ELF-1 (cell line): ENCODE data around the gene PSMG2.
A peak's percentile ranks its signal among the peaks of the same experiment; 100 is the strongest.

ENCODE experiments used
- DNase-seq: peaks from one replicate; pipeline ENCODE4 v3.0.0-alpha.2; 2016; ENCODE audit warnings: low read depth, low spot score

The PSMG2 gene

DNA sequence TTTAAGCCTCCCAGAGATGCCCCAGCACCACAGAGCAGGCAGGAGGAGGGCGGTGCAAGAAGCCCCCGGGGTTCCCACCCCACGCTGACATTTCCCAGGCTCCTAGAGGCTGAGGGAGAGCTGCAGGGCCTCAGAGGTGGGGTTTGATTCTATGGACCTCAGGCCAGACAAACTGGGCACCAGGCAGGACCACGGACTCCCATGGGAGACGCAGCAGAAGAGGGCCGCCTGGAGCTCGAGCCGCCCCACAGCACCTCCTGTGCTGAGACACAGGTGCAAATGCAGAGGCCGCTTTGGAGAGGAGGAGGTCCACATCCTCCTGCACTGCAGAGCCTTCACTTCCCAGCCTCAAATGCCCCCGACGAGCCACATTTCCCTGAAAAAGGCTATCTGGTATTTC is 62.7 kb downstream of the PSMG2 start:
- DNase-seq = no peak

DNA sequence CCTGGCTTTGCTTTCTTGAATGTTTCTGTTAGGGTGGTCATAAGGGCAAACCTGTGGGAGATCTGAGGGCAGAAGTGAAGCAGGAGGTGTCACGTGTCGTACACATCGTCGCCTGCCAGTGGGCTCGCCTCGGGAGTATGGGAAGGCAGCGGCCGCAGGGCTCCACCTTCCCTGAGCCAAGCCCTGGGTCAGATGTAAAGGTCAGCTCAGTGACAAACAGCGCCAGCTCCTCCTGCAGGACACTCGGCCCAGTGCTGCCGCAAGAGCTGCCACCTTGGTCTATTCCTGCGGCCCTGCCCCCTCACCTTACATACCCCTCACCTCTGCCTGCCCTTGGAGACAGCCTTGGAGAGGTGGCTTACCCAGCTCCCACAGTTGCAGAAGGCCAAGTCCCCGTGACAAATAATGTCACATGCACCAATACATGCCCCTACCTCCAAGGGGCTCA is 64.2 kb downstream of the PSMG2 start:
- DNase-seq = peak; percentile 87

DNA sequence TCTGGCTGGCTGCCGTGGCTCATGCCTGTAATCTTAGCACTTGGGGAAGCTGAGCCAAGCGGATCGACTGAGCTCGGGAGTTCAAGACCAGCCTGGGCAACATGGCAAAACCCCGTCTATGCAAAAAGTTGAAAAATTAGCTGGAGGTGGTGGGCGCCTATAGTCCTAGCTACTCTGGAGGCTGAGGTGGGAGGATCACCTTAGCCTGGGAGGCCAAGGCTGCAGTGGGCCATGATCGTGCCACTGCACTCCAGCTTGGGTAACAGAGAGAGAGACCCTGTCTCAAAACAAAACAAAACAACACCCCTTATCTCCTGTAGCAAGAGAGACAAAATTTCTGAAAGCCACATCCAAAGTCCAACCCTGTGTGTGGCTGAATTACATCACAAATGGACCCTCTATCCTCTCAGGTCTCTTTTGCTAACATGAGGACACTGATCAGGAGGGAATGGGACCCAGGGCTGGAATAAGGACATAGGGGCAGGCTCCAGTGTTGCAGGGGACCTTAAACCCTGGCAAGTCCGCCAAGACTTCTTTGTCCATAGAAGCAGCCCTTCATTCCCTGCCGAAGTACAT is 64.8 kb downstream of the PSMG2 start:
- DNase-seq = no peak

DNA sequence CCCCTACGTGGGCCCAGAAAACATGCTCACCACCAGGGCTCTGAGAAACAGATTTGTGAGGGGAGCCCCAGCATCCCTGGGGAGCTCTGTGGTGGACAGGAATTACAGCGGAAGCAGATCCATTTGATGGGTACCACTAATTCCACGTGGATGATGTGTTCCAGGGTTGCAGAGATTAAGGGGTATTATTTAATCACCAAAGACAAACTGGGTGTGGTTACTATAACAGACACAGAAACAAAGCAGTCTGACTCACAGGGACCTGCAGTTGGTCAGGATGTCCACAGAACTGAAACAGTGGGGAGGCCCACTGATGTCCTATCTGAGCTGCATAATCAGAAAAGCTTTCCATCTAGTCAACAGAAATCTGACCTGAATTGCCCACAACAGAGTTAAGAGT is 65.8 kb downstream of the PSMG2 start:
- no peak for DNase-seq

DNA sequence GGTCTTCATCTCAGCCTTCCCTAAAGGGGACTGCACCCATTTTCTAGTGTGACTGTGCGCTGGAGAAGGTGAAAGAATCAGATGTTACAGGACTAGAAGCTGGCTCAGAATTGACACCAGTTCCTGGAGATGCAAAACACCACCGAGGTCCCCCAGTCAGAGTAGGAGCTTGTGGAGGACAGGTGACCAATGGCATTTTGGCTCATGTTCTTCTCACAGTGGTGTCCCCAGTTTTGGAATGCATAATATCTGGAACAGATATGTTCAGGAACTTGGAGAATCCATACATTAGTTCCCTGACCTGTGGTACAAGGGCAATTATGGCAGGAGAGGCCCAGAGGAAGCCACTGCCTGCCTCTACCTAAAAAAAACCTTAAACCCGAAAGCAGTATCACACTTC is 66.3 kb downstream of the PSMG2 start:
- DNase-seq = no peak

DNA sequence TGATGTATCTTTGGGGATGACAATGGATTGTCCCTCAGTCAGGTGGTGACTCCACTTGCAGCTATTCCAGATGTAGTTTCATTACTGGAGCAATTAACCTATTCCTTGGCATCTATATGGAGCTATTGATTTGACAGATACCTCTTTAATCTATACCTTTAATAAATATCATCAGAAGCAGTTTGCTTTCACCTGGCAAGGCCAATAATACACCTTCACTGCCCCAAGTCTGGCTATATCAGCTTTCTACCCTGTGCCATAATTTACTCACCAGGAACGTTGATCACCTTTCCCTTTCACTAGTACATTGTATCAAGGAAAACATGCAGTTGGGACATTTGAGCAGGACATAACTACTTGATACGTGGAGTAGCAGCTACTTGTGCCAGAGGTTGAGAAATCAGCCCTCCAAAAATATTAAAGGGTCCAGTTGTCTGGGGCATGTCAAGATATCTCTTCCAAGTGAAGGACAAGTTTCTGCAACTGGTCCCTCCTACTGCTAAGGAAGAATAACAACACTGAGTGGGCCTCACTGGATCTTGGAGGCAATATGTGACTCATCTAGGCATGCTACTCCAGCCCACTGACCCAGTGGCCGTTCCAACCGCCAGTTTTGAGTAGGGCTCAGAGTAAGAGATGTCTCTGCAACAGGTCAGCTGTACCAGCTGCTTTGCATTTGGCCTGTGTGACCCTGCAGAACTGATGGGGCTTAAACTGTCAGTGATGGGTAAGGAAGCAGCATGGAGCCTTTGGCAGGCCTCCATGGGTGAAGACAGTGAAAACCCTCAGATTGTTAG is 67.0 kb downstream of the PSMG2 start:
- no peak for DNase-seq

DNA sequence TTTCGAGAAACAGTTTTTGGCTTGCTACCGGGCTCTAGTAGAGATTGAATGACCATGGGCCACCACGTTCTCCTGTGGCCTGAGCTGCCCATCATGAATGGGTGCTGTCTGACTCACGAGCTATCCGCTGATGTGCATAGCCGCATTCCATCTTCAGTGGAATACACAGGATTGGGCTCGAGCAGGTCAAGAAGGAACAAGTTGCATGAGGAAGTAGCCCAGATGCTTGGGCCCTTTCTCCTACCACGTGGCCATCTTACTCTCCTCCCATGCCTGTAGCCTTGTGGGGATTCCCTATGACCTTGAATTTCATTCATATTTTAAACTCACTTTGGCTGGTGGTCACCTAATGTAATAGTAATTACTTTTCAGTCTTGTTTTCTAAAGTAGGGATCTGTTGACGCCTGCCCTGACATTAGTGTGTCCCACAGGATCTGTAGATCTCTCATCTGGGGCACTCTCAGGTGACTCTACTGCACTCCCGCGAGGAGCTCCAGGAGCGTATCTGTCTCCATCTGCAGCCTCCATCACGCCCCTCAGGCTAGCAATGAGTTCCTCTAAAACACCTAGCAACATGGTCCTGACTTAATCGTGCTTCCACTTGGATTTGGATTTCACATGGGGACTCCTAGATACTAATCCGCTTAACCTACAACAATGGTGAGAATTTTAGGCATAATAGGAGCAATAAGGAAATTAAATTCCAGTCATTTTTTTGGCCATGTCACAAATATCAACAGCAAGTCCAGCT is 67.8 kb downstream of the PSMG2 start:
- no peak for DNase-seq

DNA sequence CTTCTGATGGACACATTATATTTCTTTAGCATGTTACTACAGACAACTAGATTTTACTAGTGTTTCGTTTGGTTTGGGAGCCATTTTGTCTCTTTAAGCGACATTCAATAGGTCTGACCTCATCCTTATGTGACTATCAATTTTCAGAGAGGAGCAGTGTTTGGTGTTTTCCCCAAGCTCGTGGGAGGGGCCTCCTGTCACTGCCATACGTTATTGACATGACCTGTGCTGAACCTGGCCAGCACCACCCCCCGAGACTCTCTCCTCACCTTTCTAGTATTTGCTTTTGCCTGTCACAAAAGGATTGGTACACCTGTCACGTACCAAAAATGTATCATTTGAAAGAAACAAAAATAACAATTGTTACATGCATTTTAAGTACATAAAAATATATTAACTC is 69.3 kb downstream of the PSMG2 start:
- no peak for DNase-seq

DNA sequence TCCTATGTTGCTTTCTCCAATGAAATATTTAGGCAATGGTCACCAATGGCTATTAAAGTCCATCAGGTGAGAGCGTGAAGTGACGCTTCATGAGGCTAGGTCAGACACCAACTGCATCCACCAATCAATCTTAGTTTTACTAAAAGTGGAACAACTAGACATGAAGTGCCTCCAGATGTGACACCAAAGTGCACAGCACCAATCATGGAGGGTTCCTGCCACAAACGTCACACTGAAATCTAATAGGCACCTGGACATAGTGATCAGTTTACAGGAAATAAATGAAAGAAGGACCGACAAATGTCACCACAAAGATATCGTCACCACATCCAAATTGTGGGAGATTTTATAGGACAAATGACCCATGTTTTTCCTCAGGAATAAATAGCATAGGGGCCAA is 70.5 kb downstream of the PSMG2 start:
- no peak for DNase-seq

DNA sequence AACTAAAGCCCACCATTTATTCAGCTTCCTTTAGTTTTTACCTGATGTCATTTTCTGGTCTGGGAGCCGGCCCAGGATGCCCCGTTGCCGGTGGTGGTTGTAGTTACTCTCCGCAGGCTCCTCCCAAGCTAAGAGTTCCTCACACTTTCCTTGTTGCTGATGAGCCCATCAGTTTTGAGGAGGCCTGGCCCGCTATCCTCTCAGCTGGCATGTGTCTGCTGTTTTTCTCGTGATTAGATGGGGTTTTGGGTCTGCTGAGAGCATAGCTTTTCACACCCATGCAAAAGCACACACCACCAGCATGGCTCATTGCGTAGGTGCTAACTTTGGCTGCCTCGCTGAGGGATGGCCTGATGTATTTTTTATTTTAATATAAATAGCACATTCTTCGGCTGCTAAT is 72.1 kb downstream of the PSMG2 start:
- no peak for DNase-seq
